Activated CD4-positive, alpha-beta T cell treated with anti-CD3 and anti-CD28 coated beads, Interleukin-2, amount 10 ng/mL, durations not matched to agents 7 days and 5 days (primary cell): ENCODE measurements around the gene EHF. TPM values are rescaled to one million over a fixed set of nuclear protein-coding genes. Genes with fewer than 3 reads are reported as not detected.

Experiments used
- CTCF ChIA-PET: fragments of 350-600 bp; sonication (Branson Sonifier 250); formaldehyde crosslinking; loops from one replicate; lab custom pipeline; 2021; ENCODE audit warnings: antibody characterized with exemption; lab: Charles Lee
- POLR2A ChIA-PET: fragments of 350-600 bp; sonication (Branson Sonifier 250); formaldehyde crosslinking; loops from one replicate; lab custom pipeline; 2021; ENCODE audit warnings: antibody characterized with exemption; lab: Charles Lee
- DNase-seq: peaks from one replicate; pipeline ENCODE4 v3.0.0-alpha.2; 2020
- H3K27ac Mint-ChIP-seq: one replicate; pipeline ENCODE4 v1.8.0; 2021; ENCODE audit warnings: mild to moderate bottlenecking, moderate library complexity, mixed read lengths
- H3K27me3 Mint-ChIP-seq: one replicate; pipeline ENCODE4 v1.8.0; 2021; ENCODE audit warnings: mixed read lengths
- H3K36me3 Mint-ChIP-seq: one replicate; pipeline ENCODE4 v1.8.0; 2021; ENCODE audit warnings: low read depth, mixed read lengths
- H3K4me1 Mint-ChIP-seq: one replicate; pipeline ENCODE4 v1.8.0; 2021; ENCODE audit warnings: mixed read lengths
- H3K4me3 Mint-ChIP-seq: one replicate; pipeline ENCODE4 v1.8.0; 2021; ENCODE audit warnings: mild to moderate bottlenecking, moderate library complexity, mixed read lengths
- H3K9me3 Mint-ChIP-seq: one replicate; pipeline ENCODE4 v1.8.0; 2021; ENCODE audit warnings: mixed read lengths
- total RNA-seq, 2 experiments: library from RNA; stranded (reverse); gene quantifications; one replicate each; pipeline ENCODE4 v1.2.3, GENCODE V29; 2021

The EHF gene
- total RNA-seq, 2 experiments from 2014 or later, result 0.47 TPM; not detected in 1

DNA sequence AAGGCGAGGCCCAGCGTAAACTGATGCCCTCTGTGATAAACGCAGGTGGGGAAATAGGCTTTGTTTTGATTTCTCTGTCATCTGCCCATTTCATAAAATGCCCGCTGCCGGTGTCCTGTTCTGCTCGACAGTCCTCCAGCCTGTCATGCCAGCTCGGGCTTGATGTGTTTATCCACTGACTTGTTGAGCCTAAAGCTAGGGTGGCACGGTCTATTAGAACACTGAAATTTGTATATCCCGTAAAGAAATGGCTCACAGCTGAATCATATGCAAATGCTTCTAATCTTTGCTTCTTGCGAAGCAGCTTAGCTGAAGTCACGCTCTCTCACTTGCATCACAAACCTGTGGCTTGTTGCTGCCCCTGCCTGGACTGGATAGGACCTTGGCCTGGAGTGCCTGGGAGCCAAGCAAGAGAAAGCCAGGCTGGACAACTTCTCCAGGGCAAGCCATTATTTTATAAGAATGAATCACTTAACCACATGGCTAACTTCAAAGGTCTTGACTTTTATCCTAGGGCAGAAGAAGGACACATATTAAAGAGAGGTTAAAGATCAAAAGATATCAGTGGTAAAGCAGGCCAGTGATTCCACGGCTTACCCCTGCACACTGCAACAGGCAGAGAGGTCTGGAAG, 33.1 kb downstream of the EHF start:
- DNase-seq, result no peak
- ChIA-PET CTCF (interaction anchor here (1.5 kb wide), 1 partner anchor 10 kb away, joined by 4 read pairs; no protein-coding TSS in a partner anchor), POLR2A (no interaction called here)
- no peaks in the 10 kb centered on the region for H3K9me3 Mint-ChIP-seq
- H3K27me3 Mint-ChIP-seq, result peaks cover 53% of the 10 kb centered on the region
- H3K4me1 Mint-ChIP-seq, result peaks cover 19% of the 10 kb centered on the region
- no peaks in the 10 kb centered on the region for H3K36me3 Mint-ChIP-seq
- H3K27ac Mint-ChIP-seq, result no peak overlapping the region
- no peak overlapping the region for H3K4me3 Mint-ChIP-seq

DNA sequence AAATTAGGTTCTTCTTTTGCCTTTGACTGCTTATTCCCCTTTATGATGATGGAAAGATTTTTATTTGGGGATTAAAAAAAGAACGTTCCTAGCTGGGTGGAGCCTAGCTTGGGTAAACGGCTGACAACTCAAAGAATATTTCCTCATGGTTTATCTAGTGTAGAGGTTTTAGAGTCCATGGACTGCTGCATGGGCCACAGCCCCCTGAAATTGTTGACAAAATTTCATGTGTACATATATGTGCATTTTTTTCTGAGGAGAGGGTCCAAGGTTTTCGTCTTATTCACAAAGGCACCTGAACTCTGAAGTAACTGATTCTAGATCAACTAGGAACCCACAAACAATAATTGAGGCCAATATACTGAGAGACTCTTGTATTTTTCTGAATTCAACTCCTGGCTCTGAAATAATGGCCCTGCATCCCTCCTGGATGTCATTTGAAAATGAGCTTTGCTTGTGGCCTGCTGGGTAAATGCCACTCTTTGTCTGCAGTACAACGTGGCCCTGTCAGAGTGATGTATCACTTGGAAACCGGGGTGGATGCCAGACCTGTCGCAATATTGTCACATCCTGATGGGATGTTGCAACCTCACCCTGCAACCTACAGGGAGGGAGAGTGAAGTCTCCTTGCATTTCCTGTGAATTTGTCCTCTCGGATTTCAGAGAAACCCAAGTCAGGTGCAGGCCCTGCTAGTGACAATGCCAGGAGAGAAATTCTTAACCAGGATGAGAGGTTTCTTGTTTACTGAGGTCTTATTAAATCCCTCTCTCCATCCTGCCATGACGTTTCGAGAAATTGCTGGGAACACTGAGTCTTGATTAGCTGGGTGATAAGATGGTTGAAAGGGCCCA, 33.8 kb downstream of the EHF start:
- Mint-ChIP-seq H3K27ac (no peak overlapping the region), H3K4me3 (no peak overlapping the region), H3K36me3 (no peaks in the 10 kb centered on the region), H3K27me3 (peaks cover 56% of the 10 kb centered on the region), H3K4me1 (peaks cover 19% of the 10 kb centered on the region), H3K9me3 (no peaks in the 10 kb centered on the region)
- no peak for DNase-seq
- ChIA-PET POLR2A (no interaction called here), CTCF (interaction anchor here (0.7 kb wide), 1 partner anchor 18 kb away, joined by 3 read pairs; no protein-coding TSS in a partner anchor)

DNA sequence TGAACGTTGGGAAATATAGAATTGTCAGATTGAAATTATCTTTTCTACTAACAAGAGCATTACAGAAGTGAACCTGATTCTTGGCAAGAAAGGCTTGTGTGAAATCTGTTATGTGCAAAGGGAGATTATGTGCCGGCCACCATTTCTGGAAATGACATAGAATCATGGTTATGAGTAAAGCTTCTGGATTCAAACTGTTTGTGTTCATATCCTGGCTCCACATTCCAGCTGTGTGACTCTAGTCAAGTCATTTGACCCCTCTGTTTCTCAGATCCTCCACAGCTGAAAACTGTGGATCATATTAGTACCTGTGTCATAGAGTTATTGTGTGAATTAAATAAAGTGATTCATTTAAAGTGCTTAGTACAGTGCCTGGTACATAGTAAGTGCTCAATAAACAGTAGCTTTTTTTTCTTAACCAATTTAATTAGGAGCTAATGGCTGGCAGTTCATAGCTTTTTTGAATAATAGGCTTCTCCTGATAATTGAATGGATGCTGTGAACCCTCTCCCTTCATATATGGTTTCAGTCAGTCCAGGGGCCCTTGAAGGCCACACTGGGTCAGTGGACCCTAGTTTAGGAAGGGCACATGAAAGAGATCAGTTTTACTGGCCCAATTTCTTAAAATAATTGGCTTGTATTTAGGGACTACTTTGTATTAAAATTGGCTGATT, 34.6 kb downstream of the EHF start:
- CTCF ChIA-PET, result interaction anchor here (0.7 kb wide), 1 partner anchor 17 kb away, joined by 3 read pairs; no protein-coding TSS in a partner anchor
- peaks cover 59% of the 10 kb centered on the region for H3K27me3 Mint-ChIP-seq
- no peaks in the 10 kb centered on the region for H3K9me3 Mint-ChIP-seq
- no peaks in the 10 kb centered on the region for H3K36me3 Mint-ChIP-seq
- H3K4me3 Mint-ChIP-seq, result no peak overlapping the region
- POLR2A ChIA-PET, result no interaction called here
- H3K4me1 Mint-ChIP-seq, result peaks cover 13% of the 10 kb centered on the region
- DNase-seq, result no peak
- no peak overlapping the region for H3K27ac Mint-ChIP-seq

DNA sequence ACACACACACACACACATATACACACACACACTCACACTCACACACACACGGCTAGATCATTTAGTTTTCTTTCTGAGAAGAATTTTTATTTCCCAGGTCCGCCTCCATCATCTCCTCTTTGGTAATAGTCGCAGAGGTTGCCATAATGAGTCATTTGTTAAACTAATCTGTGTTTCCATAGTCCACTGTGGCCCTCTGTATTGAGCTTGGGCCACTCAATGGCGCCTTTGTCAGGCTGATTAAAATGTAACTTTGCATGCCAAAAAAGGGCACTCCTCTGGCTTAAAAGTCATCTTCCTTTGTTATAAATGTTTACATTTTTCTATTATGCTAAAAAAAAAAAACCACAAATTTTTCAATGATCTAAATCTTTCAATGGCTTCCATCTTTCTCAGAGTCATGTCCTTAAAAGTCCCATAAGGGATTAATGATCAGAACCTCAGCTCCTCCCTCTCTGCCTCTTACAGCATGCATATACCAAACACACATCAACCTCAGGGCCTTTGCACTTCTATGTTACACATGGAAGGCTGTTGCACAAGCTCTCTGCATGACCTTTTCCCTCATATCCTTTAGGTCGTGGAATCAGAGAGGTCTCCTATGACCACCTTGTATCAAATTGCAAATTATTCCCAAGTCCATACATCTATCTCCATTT, 35.3 kb downstream of the EHF start:
- H3K9me3 Mint-ChIP-seq, result no peaks in the 10 kb centered on the region
- CTCF ChIA-PET, result interaction anchor here (0.7 kb wide), 1 partner anchor 313 kb away, joined by 3 read pairs; no protein-coding TSS in a partner anchor
- peaks cover 63% of the 10 kb centered on the region for H3K27me3 Mint-ChIP-seq
- no peaks in the 10 kb centered on the region for H3K36me3 Mint-ChIP-seq
- DNase-seq, result no peak
- H3K27ac Mint-ChIP-seq, result no peak overlapping the region
- no peak overlapping the region for H3K4me3 Mint-ChIP-seq
- peaks cover 8% of the 10 kb centered on the region for H3K4me1 Mint-ChIP-seq
- POLR2A ChIA-PET, result no interaction called here

DNA sequence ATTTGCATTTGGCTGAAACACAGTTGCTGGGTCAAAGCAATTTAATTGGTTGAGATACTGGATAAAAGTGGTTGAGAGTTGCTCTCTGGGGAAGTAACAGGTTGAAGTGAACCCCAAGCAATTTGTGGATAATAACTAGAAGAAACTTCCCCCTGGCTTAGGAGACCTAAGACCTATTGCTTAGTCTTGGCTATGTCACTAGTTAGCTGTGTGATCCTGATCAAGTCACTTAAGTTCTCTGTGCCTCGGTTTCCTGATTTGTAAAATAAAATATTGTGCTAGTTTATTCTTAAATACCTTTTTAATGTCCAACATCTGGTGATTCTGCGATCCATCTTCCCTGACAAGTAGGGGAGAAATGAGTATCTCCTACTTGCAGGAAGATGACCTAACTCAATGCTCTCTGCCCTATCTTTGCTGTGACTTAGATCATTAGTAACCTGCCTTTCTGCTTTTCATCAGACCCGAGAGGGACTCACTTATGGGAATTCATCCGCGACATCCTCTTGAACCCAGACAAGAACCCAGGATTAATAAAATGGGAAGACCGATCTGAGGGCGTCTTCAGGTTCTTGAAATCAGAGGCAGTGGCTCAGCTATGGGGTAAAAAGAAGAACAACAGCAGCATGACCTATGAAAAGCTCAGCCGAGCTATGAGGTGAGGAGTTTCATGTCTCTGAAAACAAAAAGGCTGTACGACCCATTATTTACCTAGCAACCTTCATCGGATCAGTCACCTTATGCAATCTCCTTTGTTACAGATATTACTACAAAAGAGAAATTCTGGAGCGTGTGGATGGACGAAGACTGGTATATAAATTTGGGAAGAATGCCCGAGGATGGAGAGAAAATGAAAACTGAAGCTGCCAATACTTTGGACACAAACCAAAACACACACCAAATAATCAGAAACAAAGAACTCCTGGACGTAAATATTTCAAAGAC, 37.5 kb downstream of the EHF start:
- no peak for DNase-seq
- ChIA-PET POLR2A (no interaction called here), CTCF (interaction anchor here (1.9 kb wide), 1 partner anchor 43 kb away, joined by 4 read pairs; no protein-coding TSS in a partner anchor)
- Mint-ChIP-seq H3K4me1 (no peaks in the 10 kb centered on the region), H3K9me3 (no peaks in the 10 kb centered on the region), H3K27me3 (peaks cover 60% of the 10 kb centered on the region), H3K4me3 (no peak overlapping the region), H3K36me3 (no peaks in the 10 kb centered on the region), H3K27ac (no peak overlapping the region)

DNA sequence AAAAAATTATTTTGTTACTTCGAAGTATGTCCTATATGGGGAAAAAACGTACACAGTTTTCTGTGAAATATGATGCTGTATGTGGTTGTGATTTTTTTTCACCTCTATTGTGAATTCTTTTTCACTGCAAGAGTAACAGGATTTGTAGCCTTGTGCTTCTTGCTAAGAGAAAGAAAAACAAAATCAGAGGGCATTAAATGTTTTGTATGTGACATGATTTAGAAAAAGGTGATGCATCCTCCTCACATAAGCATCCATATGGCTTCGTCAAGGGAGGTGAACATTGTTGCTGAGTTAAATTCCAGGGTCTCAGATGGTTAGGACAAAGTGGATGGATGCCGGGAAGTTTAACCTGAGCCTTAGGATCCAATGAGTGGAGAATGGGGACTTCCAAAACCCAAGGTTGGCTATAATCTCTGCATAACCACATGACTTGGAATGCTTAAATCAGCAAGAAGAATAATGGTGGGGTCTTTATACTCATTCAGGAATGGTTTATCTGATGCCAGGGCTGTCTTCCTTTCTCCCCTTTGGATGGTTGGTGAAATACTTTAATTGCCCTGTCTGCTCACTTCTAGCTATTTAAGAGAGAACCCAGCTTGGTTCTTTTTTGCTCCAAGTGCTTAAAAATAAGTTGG, 38.3 kb downstream of the EHF start:
- CTCF ChIA-PET, result interaction anchor here (1.9 kb wide), 1 partner anchor 43 kb away, joined by 4 read pairs; no protein-coding TSS in a partner anchor
- Mint-ChIP-seq H3K36me3 (no peaks in the 10 kb centered on the region), H3K4me3 (no peak overlapping the region), H3K4me1 (no peaks in the 10 kb centered on the region), H3K27me3 (peaks cover 54% of the 10 kb centered on the region), H3K9me3 (no peaks in the 10 kb centered on the region), H3K27ac (no peak overlapping the region)
- POLR2A ChIA-PET, result no interaction called here
- no peak for DNase-seq

DNA sequence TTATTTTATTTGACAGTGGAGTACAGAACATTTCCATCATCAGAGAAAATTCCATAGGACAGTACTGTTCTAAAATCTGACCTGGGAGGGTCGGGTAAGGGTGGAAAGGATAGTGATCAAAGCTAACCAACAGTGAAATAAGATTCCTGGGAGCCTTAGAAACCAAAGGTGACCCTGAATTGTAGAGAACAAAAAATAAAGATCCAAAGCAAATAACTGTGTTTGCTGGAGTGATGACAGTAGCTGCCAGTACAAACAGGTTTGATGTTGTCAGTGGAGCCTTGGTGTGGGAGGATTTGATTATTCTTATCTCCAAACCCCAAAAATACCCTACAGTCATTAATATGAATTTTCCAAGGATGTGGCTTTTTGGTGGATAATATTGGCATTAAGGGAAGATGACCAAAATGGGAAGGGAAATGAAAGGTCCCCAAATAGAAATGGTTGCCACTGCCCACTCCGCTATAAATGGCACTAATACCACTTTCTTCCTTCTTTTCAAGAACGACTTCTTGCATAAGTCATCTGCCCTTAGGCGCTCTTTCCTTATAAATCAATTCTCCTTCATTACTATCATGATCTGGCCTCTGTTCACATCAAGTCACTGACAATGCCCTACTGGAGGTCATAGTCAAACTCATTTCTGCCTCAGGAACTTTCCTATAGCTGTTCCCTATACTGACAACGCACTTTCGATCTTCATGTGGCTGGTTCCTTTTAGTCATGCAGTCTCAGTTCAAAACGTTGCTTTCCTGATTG, 44.4 kb downstream of the EHF start:
- Mint-ChIP-seq H3K27me3 (peaks cover 34% of the 10 kb centered on the region), H3K36me3 (no peaks in the 10 kb centered on the region), H3K4me3 (no peak overlapping the region), H3K4me1 (peaks cover 5% of the 10 kb centered on the region), H3K27ac (no peak overlapping the region), H3K9me3 (no peaks in the 10 kb centered on the region)
- ChIA-PET POLR2A (interaction anchor here (0.6 kb wide), 1 partner anchor 353 kb away, joined by 3 read pairs; no protein-coding TSS in a partner anchor), CTCF (no interaction called here)
- DNase-seq, result no peak

DNA sequence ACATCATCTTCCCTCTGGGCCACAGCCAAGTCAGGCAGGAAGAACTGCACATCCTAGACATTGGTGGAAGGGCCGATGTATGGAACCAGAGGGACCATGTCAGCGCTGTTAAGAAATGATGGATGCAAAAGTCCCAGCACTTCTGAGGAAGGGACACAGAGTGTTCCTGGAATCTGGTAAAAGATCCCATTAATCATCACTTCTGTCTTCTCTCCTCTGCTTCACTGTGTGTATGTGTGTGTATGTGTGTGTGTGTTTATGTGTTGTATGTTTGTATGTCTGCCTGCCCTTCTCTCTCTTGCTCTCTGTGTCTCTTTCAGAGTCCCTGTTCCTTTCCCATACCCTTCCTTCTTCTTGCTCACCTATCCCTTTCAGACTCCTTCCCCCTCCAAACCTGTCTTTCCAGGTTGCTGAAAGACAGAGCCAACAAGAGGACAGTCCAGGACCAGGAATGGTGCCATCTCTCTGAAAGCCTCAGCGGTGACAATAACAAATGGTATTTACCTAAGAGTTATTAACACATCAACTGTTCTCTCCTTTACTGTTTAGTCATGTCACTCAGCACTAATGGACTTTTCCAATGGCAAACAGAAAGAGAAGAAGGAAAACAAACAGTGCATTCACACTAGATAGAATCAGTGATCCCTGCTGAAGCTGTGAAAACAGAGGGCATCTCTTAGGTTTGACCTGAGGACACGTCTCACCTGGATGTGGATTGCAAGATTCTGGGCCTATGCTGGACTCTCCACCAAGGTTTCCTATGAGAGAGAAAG, 47.1 kb downstream of the EHF start:
- no peaks in the 10 kb centered on the region for H3K9me3 Mint-ChIP-seq

DNA sequence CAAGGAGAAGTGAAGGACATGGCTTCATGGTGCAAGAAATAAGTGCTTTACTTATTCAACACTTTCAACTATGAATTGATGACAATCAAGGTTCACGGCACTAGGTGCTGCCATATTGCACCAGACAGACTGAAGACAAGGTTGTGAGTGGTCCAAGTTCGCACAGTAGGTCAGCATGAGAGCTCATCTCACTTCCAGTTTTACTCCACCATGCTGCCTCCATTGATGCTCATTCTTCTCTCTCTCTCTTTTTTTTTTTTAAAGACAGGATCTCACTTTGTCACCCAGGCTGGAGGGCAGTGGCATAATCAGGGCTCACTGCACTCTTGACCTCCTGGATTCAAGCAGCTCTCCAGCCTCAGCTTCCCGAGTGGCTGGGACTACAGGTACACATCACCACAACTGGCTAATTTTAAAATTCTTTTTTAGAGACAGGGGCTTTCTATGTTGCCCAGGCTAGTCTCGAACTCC, 47.7 kb downstream of the EHF start:
- H3K9me3 Mint-ChIP-seq, result no peaks in the 10 kb centered on the region
- no peak overlapping the region for H3K27ac Mint-ChIP-seq
- peaks cover 35% of the 10 kb centered on the region for H3K27me3 Mint-ChIP-seq
- DNase-seq, result no peak
- CTCF ChIA-PET, result no interaction called here
- H3K36me3 Mint-ChIP-seq, result no peaks in the 10 kb centered on the region
- peaks cover 5% of the 10 kb centered on the region for H3K4me1 Mint-ChIP-seq
- H3K4me3 Mint-ChIP-seq, result no peak overlapping the region
- POLR2A ChIA-PET, result no interaction called here

More for the DNA sequence above, 47.1 kb downstream of the EHF start:
- no peak for DNase-seq
- Mint-ChIP-seq H3K27me3 (peaks cover 34% of the 10 kb centered on the region), H3K27ac (no peak overlapping the region), H3K4me1 (peaks cover 5% of the 10 kb centered on the region), H3K36me3 (no peaks in the 10 kb centered on the region), H3K4me3 (no peak overlapping the region)
- ChIA-PET CTCF (no interaction called here), POLR2A (no interaction called here)

DNA sequence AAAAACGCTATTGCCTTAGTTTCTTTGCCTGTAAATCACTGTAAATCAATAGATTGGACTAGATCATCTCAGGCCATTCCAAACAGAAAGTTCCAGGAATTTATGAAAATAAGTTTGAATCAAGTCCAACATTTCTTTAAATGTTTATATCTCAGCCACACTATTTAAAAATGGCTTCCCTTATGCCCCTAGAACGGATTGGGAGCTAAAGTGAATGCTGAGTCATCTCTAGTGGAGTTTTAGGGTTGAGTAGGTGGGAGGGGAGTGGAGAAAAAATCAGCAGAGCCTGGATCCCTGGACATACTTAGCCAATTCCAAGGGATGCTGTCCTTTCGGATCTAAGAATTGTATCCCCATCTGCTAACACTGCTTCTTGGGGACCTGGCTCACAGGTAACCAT, 48.6 kb downstream of the EHF start:
- H3K4me3 Mint-ChIP-seq, result no peak overlapping the region
- H3K27ac Mint-ChIP-seq, result no peak overlapping the region
- H3K36me3 Mint-ChIP-seq, result no peaks in the 10 kb centered on the region
- POLR2A ChIA-PET, result no interaction called here
- H3K27me3 Mint-ChIP-seq, result peaks cover 40% of the 10 kb centered on the region
- DNase-seq, result no peak
- CTCF ChIA-PET, result no interaction called here
- peaks cover 5% of the 10 kb centered on the region for H3K4me1 Mint-ChIP-seq
- H3K9me3 Mint-ChIP-seq, result no peaks in the 10 kb centered on the region
